GM20431 (cell line): ENCODE results near the gene BAZ1A.

Experiments
- in situ Hi-C: fragments of 300-500 bp; cut with MseI, MboI; formaldehyde crosslinking; loops from one replicate; pipeline ENCODE4 v1.15.0; 2020; ENCODE audit warnings: low sequenced_read_pairs; ENCODE audit not compliant: unreplicated experiment

The BAZ1A gene, protein sequence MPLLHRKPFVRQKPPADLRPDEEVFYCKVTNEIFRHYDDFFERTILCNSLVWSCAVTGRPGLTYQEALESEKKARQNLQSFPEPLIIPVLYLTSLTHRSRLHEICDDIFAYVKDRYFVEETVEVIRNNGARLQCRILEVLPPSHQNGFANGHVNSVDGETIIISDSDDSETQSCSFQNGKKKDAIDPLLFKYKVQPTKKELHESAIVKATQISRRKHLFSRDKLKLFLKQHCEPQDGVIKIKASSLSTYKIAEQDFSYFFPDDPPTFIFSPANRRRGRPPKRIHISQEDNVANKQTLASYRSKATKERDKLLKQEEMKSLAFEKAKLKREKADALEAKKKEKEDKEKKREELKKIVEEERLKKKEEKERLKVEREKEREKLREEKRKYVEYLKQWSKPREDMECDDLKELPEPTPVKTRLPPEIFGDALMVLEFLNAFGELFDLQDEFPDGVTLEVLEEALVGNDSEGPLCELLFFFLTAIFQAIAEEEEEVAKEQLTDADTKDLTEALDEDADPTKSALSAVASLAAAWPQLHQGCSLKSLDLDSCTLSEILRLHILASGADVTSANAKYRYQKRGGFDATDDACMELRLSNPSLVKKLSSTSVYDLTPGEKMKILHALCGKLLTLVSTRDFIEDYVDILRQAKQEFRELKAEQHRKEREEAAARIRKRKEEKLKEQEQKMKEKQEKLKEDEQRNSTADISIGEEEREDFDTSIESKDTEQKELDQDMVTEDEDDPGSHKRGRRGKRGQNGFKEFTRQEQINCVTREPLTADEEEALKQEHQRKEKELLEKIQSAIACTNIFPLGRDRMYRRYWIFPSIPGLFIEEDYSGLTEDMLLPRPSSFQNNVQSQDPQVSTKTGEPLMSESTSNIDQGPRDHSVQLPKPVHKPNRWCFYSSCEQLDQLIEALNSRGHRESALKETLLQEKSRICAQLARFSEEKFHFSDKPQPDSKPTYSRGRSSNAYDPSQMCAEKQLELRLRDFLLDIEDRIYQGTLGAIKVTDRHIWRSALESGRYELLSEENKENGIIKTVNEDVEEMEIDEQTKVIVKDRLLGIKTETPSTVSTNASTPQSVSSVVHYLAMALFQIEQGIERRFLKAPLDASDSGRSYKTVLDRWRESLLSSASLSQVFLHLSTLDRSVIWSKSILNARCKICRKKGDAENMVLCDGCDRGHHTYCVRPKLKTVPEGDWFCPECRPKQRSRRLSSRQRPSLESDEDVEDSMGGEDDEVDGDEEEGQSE (N-terminal part only)

DNA sequence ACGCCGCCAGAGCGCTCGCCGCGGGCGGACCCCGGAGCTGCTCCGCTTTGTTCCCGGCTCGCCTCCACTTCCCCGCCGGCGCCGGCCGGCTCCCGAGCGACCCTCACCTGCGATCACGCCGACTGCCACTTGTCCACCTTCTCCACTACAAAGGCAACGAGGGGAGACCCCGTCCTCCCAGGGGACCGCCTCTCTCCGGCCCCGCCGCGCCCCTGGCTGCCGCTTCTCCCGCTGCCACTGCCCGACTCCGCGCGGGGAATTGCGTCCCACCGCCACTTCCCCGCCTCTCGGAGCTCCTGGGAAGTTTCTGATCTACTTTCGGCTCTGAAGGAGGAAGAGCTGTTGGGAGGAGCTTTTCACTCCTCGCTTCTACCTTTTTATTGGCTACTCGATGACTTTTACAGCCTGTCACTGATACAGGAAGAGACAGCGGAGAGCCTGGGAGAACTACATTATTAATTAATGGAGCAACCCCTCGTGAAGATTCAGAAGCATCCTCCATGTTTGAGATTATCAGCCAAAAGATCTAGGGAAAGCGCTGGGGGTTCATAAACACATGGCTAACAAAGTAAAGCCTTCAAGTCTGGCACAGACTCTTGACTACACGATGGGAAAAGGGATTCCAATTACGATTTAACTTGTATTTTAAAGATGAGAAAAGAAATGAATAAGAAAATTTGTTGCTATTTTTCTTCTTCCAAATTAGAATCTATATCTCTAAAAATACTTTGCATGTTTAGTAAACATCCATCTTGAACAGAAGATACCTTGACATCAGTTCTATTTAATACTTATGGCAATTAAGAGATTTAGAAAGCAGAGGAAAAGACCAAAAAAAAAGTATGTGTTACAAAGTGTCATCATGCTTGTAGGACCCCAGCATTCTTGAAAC is at the start of gene BAZ1A:
BAZ1A (minus strand) TSS at position 330 of the 892 bp plus-strand sequence. CDS start 756 bp downstream, outside the sequence.
- in situ Hi-C loops = no loop called here

DNA sequence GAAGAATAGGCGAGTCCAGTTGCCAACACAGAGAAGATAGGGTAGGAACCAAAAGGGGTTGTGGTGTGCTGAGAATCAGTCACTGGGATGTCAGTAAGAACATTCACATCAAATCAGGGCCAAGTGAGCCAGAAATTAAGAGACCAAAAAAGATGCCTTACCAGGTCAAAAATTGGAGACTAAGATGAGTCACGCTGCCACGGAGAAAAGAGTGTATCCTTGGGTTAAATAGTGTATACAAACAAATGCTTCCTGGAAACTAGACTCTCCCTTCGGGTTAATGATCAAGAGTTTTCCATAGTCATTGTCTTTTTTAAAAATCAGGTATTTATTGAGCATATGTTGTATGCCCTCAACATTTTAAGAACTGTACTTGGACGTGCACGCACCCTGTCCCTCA is 45.2 kb upstream of the BAZ1A start:
- in situ Hi-C loops = no loop called here

DNA sequence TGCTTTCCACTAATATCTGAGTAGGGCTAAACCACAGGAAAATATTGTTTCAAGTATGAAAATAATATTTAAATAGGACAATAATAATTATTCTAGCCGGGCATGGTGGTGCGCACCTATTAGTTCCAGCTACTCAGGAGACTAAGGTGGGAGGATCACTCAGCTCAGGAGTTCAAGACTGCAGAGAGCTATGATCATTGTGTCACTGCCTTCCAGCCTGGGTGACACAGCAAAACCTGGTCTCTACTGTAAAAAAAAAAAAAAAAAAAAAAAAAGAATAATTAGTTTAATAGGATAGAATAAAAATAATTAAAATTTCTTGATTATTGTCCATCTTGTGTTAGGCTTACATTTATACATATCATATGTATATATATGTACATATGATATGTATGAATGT is 38.5 kb upstream of the BAZ1A start:
- in situ Hi-C loops = no loop called here

DNA sequence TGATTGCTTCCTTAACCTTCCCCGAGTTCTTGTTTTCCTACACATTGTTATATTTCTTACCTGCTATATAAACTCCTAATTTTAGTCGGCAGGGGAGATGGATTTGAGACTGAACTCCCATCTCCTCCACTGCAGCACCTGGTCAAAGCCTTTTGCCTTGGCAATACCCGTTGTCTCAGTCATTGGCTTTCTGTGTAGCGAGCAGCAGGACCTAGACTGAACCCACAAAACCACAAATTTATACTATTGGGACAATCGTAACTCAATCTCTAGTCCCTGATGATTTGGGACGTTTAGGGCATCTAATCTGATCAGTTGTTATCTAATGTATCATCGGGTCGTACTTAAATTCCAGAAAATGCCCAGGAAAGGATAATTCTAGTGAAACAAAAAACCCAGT is 37.8 kb upstream of the BAZ1A start:
- in situ Hi-C loops = no loop called here

DNA sequence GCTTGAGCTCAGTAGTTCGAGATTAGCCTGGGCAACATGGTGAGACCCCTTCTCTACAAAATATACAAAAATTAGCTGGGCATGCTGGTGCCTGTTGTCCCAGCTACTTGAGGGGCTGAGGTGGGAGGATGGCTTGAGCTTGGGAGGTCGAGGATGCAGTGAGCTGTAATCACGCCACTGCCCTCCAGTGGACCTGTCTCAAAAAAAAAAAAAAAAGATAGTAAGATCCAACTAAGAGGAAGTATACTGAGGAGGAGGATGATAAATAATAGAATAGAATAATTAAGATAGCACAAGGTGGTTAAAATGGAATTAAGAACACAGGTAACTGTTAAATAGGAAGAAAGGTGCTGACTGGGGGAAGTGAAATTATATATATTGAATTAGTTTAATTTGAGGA is 37.0 kb upstream of the BAZ1A start:
- in situ Hi-C loops = no loop called here

DNA sequence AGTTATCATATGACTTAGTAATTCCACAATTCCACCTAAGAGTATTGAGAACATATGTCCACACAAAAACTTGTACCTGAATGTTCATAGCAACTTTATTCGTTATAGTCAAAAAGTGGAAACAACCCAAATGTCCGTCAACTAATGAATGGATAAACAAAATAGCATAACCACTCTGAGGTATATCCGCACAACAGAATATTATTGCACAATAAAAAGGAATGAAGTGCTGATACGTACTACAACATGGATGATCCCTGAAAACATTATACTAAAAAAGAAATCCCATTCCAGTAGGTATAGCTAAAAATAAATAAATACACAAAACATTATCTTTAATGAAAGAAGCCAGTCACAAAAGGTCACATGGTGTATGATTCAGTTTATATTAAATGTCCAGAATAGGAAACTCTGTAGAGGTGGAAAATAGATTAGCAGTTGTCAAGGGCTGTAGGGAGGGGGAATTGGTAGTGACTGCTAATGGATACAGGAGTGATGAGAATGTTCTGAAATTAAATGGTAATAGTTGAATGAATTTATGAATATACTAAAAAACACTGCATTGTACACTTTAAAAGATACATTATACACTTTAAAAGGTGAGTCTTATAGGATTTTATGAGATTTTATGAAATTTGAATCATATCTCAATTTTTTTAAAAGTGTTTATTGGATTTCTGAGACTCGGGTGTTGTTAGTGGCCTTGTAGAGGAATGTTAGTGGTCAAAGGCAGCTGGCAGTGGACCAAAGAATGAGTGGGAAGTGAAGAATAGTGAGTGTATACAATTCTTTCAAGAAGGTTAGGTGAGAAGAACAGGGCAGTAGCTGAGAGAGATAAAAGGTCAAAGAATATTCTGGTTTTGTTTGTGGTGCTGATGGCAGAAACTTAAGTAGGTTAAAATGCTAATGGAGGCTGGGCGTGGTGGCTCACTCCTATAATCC is 36.3 kb upstream of the BAZ1A start:
- in situ Hi-C loops = no loop called here

DNA sequence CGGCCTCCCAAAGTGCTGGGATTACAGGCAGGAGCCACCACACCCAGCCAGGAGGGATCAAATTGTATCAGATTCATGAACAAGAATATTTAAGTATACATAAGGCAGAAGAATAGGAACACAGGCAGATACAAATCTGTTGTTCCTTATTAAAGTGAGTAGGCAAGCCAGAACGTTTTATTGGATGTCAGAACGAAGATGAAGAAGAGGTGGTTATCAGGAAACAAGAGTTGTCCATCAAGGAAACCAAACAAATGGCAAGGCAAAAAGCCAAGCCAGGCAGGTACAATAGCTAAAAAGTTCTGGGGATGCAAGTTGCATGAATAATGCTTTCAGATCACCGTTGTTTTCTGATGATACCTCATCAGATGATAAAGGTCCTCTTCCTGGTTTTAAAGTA is 31.1 kb upstream of the BAZ1A start:
- in situ Hi-C loops = no loop called here

DNA sequence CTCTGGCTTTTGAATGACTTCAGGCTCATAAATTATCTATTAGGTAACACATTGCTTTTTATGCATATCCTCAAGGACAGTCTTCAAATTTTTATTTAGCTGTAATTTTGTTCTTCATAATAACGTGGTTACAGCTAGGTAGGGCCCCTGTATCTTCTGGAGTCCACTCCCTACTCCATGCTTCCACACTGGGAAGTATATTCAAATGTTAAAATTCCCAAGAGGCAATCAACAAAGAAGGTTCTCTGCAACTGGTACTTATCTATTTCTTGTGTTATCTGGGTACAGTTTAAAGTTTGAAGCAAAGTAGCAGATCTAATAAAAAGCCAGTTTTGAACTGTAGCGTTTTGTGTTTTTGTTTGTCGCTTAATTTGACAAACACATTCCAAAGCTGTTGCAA is 20.1 kb upstream of the BAZ1A start:
- in situ Hi-C loops = no loop called here

DNA sequence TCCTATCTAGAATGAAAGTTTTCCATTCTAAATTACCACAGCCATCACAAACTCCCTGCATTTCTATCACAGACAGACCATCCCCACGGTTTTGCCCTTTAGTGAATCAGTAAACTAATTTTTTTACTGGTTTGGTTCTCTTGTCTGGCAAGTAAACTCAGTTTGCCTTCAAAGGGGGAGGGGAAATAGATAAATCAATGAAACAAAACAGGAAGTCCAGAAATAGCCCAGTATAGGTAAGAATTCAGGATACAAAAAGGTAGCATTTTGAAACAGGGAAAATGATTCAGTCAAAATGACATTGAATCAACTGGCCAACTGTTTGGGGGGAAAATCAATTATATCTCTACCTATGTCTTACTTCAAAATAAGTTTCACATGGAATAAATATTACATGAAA is 15.8 kb upstream of the BAZ1A start:
- in situ Hi-C loops = no loop called here

DNA sequence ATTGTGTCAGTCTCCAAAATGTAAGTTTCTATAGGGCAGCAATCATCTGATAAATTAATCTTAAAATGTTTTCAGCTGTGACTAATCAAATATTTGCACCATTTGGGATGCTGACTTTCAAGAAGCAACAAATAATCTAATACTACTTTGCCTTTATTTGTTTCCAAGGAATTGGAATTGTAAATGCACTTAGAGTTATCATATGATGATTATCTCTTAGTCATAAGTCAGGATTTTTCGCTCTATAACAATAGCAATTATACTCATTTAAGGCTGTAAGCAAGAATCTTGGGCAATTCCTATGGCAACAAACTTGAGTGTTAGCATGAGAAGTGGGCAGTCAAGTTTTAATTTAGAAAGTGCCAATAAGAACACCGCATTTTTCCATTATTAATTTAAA is 13.0 kb upstream of the BAZ1A start:
- in situ Hi-C loops = no loop called here

DNA sequence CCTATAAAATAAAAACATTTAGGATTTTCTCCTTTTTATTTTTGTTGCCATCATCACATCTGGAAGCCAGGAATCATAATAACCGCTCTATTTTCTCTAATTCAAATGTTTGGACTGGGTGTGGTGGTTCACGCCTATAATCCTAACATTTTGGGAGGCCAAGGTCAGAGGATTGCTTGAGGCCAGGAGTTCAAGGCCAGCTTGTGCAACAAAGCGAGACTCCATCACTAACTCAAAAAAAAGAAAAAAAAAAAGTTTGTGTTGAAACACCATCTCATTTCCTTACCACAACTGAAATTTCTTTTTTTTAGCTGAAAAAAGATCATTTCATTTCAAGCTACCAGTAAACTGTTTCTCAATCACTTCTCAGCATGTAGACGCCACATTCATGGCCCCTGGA is 8.8 kb upstream of the BAZ1A start:
- in situ Hi-C loops = no loop called here

DNA sequence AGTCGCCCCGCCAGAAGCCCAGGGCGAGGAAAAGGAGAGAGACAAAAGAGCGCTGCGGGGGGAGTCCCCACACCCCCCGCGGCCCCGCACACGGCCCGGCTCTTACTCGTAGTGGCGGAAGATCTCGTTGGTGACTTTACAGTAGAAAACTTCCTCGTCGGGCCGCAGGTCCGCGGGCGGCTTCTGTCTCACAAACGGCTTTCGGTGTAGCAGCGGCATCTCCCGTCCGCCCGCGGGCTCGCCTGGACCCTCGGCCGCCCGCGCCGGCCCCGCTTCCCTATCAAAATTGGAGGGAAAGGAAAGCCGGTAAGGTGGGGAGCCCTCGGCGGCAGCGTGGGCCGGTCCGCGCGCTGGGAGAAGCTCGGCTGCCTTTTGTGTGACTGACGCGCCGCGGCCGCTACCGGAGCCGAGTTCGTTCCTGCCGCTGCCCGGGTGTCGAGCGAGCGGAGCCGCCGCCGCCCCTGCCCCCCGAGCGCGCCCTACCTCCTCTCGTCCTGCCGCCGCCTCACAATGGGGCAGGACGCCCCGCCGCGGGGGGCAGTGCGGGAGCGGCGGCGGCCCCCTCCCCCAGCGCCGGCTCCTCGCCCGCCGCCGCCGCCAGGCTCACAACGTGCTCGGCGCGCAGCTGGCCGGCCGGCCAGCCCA is 652 bp downstream of the BAZ1A start:
- in situ Hi-C loops = no loop called here

DNA sequence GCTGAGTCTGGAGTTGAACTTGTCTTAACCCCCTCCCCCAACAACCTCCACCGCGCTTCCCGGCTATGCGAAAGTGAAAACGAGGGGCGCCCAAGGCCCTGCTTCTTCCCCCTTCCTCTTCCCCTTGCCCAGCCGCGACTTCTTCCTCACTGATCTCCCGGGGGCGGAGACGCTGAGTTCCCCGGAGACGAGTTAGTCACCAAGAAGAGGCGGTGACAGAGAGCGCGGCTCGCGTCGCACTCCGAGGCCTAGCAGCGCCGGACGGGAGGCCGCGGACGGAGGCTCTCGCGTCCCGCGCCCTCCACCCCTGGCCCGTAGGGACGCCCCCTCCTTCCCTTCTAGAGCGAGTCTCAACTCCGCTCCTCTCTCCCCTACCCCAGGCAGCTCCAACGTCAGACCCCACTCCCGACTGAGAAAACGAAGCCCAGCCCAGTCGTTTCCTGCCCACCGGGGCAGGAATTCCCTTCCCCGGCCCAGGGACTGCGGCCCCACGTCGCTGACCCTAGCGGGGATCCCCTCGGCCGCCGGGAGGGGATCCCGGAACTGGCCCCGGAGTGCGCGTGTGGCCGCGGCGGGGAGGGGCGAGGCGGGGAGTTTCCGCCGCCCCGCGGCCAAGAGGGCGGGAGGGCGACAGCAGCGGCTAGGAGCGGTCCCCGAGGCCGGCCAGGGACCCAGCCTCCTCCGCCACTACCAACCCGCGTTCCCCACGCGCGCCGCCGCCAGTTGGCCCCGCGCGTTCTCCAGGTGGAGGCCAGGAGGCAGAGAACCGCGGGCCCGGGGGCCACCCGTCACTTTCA is 1.4 kb downstream of the BAZ1A start:
- in situ Hi-C loops = no loop called here

DNA sequence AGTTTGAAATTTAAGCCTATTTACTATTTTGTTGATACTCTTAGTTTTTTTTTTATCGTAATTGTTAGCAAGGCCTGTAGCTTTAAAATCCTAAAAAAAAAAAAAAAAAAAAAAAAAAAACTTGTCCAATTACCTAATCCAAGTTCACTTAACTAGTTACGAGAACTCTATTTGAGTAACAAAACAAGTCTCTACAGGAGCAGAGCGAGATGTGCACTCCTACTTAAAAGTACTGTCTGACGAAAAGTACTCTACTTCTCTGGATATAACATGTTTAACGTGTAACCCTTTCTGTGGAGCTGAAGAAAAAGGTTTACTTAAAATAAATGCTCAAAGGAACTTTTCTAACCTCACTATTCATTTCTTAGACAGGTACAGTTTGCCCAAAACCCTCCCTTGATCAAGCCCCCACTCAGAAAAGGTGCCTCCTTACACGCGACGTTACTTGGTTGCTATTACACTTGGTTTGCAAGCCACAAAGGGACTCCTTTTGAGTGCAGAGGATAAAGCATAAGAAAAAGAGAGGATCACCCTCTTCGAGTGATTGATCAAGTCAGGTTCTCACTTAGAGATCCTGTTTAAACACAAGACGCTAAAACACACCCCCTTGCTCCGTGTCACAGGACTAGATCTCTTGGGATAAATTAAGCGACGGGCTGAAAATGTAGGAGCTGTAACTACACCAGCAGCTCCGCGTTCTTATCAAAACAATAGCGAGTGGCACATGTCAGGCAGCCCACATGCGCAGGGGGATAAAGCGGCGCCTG is 2.2 kb downstream of the BAZ1A start:
- in situ Hi-C loops = no loop called here

DNA sequence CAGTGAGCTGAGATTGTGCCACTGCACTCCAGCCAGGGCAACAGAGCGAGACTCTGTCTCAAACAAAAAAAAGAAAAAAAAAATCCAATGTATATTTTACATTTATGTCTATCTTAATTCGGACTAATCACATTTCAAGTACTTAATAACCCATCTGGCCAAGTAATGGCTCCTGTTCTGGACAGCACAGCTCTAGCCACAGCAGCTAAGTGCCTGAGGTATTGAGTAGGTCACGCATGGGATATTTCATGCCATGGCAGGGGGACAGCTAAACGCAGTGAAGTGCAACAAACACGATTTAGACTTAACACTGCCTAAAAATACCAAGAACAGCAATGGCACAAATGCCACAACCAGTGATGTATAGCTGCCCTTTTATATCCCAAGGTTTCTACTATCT is 8.0 kb downstream of the BAZ1A start:
- in situ Hi-C loops = no loop called here

DNA sequence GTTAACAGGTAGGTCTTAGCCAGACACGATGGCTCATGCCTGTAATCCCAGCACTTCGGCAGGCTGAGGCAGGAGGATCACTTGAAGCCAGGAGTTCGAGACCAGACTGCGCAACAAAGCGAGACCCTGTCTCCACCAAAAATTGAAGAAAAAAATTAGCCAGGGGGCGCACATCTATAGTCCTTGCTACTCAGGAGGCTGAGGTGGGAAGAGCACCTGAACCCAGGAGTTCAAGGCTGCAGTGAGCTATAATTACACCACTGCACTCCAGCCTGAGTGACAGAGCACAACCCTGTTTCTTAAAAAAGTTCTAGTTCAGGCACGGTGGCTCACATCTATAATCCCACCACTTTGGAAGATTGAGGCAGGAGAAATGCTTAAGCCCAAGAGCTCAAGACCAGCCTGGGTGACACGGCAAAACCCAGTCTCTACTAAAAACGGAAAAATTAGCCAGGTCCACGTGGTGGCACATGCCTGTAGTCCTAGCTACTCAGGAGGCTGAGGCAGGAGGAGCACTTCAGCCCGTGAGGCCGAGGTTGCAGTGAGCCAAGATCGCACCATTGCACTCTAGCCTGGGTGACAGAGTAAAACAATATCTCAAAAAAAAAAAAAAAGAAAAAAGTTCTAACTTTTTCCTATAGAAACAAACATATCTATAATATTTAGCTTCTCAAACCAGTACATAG is 9.1 kb downstream of the BAZ1A start:
- in situ Hi-C loops = no loop called here
